IPS-NIHi7 (cell line): ENCODE results near the gene DENND6B.
"Not testable (repeated sequence)": the region's sequence is repeated elsewhere in the genome, so short reads cannot be mapped to it uniquely, and the experiment has no call there.

Experiments
- DNase-seq: peaks from one replicate; pipeline ENCODE4 v3.0.0; 2012; ENCODE audit warnings: mixed read lengths; ENCODE audit errors: extremely low spot score

The DENND6B gene

DNA sequence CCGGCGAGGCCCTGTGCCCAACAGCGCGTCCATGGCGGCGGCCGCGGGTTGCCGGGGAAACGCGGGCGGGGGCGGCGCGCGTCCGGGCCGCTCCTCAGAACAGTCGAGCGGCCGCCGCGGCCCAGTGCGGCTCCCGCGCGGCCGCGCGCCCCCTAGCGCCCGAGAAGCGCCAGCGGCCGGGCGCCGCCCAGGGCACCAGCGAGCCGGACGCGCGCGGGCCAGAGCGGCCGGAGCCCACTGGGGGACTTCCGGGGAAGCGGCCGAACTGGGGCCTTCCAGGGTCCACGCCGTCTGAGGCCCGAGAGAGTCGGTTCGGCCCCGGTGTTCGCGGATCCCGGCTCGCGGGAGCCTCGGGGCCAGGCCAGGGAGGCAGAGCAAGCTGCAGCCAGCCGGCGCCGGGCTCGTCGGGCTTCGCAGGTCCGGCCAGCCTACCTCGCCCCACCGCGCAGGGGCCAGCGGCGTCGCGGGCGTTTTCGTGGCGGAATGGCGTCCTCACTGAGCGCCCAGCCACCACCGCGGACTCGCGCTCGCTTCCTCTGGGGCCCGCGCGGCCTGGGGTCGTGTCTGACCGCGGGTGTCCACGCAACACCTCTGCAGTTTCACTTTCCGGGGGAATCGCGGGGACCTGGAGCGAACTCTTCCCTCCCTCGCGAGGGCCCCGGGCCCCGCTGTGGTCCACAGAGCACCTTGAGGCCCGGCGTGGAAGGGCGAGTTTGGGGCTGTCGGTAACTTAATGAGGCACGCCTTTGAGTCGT, at the start of gene DENND6B:
Gene DENND6B, minus strand, starts transcription at position 57 of the 755 bp plus-strand sequence. Its CDS starts 24 bp downstream, at position 33.
- peak; percentile 94 for DNase-seq

DNA sequence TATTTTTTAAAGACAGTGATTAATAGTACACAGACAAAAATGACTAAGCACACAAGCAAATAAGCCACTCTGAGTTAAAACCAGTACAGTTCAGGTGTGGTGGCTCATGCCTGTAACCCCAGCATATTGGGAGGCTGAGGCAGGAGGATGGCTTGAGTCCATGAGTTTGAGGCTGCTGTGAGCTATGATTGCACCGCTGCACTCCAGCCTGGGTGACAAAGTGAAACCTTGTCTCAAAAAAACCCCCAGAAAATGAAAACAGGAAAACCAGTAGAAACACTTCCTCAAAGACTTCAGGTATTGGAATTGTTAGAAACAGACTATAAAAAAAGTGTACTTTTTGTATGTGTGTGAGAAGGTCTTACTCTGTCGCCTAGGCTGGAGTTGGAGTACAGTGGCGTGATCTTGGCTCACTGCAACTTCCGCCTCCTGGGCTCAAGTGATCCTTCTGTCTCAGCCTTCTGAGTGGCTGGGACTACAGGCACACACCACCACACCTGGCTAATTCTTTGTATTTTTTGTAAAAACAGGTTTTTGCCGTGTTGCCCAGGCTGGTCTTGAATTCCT, 49.4 kb upstream of the DENND6B start:
- no peak for DNase-seq

DNA sequence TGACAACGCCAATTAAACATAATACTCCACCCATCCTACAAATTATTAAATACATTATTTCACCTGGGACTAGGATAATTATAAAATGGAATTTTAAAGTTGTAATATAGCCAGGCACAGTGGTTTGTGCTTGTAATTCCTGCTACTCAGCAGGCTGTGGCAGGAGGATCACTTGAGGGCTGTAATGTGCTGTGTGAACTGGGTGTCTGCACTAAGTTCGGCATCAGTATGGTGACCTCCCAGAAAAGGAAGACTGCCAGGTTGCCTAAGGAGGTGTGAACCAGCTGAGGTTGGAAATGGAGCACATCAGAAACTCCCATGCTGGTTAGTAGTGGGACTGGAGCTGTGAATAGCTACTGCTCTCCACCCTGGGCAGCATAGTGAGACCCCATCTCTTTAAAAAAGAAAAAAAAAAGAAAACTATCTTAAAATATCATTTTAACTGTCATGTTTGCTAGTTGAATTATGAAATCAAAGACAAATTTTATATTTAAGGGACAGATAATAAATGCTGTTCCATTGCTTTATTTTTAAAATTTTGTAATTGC, 44.4 kb upstream of the DENND6B start:
- DNase-seq = no peak

DNA sequence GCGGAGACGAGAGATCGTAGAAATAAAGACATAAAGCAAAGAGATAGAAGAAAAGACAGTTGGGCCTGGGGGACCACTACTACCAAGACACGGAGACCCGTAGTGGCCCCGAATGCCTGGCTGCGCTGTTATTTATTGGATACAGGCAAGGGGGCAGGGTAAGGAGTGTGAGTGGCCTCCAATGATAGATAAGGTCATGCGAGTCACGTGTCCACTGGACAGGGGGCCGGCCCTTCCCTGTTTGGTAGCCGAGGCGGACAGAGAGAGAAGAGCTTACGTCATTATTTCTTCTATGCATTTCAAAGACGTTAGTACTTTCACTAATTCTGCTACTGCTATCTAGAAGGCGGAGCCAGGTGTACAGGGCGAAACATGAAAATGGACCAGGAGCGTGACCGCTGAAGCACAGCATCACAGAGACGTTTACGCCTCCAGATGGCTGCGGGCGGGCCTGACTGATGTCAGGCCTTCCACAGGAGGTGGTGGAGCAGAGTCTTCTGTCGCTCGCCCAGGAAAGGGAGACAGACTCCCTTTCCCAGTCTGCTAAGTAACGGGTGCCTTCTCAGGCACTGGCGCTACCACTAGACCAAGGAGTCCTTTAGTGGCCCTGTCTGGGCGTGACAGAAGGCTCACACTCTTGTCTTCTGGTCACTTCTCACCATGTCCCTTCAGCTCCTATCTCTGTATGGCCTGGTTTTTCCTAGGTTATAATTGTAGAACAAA, 41.1 kb upstream of the DENND6B start:
- no peak for DNase-seq

- DNase-seq = not testable (repeated sequence)
Observed at GRCh38 chr22:50363803-50364194, 37.0 kb upstream of the DENND6B start.

GRCh38 chr22:50363166-50363802, 36.5 kb upstream of the DENND6B start:
- no peak for DNase-seq

- no peak for DNase-seq
Observed at GRCh38 chr22:50361688-50362087, 34.9 kb upstream of the DENND6B start.

- no peak for DNase-seq
Observed at GRCh38 chr22:50361222-50361621, 34.4 kb upstream of the DENND6B start.

DNA sequence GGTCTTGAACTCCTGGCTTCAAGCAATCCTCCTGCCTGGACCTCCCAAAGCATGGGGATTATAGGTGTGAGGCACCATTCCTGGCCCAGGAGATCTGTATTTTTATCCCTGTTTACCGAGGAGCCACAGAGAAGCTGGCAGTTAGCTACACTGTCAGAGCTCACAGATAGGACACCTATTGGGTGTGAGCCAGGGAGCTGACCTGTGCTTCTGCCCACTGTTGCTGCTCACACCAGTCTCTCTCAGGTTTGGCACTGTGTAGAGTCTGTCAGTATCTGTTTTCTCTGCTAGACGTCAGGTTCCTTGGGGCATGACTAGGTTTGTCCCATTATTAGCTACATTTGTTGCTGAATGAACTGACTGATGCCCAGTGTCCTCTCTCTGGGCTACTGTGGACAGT, 33.8 kb upstream of the DENND6B start:
- no peak for DNase-seq

GRCh38 chr22:50357756-50358155, 30.9 kb upstream of the DENND6B start:
- DNase-seq = no peak

GRCh38 chr22:50357222-50357621, 30.4 kb upstream of the DENND6B start:
- DNase-seq = no peak

DNA sequence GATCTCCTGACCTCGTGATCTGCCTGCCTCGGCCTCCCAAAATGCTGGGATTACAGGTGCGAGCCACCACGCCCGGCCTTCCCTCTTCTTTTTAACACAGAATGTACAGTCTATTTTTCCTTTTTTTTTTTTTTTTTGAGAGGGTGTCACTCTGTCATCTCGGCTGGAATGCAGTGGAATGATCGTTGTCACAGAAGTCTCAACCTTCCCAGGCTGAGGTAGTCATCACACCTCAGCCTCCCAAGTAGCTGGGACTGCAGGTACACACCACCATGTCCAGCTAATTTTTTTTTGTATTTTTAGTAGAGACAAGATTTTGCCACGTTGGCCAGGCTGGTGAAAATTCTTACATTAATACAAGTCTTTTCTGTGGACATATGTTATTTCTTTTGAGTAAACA, 29.4 kb upstream of the DENND6B start:
- no peak for DNase-seq

DNA sequence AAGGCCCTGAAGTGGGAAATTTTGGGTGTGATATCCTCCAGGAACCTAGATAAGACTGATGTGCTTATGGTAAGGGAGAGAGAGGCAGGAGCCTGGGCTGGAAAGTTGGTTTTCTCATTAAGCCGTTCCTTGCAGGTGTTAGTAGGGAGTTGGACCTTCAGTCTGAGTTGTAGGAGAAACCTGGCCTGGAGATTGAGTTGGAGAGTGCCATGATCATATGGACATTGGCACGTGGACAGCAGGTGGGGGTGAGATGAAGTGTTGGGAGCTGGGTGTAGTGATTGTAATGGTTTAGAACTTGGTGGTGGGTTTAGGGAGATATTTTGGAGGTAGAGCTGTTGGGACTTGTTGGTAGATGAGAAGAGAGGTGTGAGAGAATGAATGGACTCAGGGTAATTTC, 21.2 kb upstream of the DENND6B start:
- no peak for DNase-seq

- no peak for DNase-seq
Observed at GRCh38 chr22:50347157-50347556, 20.3 kb upstream of the DENND6B start.

DNA sequence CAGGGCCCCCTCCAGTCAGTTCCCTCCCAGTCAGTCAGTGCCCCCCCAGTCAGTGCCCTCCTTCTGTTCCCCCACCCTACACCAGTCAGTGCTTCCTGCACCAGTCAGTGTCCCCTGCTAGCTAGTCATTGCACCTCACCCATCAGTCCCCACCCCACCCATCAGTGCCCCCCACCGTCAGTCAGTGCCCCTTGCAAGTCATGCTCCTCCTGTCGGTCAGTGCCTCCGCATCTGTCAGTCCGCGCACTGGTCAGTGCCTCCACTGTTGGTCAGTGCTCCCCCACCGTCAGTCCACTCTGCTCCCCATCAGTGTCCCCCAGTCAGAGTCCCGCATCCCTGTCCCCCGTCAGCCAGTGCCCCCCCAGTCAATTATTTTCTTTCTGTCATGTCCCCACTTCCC, 19.7 kb upstream of the DENND6B start:
- no peak for DNase-seq

DNA sequence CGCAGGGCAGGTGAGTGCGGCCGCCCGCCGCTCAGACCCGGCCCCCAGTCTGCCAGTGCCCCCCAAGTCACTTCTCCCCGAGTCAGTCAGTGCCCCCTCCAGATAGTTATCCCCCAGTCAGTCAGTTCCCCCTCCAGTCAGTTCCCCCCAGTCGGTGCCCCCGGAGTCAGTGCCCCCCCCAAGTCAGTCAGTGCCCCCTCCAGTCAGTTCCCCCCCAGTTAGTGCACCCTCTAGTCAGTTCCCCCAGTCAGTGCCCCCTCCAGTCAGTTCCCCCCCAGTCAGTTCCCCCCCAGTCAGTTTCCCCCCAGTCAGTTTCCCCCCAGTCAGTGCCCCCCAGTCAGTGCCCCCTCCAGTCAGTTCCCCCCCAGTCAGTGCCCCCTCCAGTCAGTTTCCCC, 16.7 kb upstream of the DENND6B start:
- no peak for DNase-seq

GRCh38 chr22:50342651-50343540, 16.1 kb upstream of the DENND6B start, which contains the start of gene PPP6R2:
TSS of gene PPP6R2 (plus strand) at chr22:50343327. CDS start at chr22:50393909, 50,582 bp downstream.
- DNase-seq = peak; percentile 89

GRCh38 chr22:50341977-50342650, 15.3 kb upstream of the DENND6B start:
- DNase-seq = peak; percentile 86

DNA sequence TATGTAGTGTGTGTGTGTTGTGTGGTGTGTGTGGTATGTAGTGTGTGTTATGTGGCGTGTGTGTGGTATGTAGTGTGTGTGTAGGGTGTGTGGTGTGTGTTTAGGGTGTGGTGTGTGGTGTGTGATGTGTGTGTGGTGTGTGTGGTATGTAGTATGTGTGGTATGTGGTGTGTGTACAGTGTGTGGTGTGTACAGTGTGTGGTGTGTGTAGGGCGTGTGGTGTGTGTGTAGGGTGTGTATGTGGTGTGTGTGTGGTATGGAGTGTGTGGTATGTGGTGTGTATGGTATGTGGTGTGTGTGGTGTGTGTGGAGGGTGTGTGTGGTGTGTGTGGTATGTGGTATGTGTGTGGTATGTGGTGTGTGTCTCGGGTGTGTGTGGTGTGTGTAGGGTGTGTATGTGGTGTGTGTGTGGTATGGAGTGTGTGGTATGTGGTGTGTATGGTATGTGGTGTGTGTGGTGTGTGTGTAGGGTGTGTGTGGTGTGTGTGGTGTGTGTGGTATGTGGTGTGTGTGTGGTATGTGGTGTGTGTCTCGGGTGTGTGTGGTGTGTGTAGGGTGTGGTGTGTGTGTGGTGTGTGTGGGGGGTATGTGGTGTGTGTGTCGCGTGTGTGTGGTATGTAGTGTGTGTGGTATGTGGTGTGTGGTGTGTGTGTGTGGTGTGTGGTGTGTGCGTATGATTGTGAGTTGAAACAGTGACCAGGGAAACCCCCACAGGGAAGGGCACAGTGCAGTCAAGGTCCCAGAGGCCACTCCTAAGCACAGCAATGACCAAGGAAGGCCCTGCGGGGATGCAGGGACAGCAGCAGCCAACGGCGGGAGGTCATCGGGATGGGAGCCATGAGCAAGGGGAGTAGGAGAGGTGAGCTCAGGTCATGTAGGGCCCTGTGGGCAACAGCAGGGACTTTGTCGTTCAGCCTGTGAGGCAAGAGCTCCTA, 13.4 kb upstream of the DENND6B start:
- DNase-seq = peak; percentile 26
